Measurements from ENCODE around the gene TM9SF1. TPM values are rescaled to one million over a fixed set of nuclear protein-coding genes. Genes with fewer than 3 reads are reported as not detected.

The TM9SF1 gene
- total and polyA plus RNA-seq, 2 of the 13 experiments (the other 11 are each of a cell fraction or from before 2014, with no cell fraction given), result 83.2 to 110 TPM

- no peak for TF ChIP-seq E2F1 (CRISPR knock-in tag; IDR thresholded peaks at IDR 0.05)
- peak; percentile 98 for TF ChIP-seq MXD3 (CRISPR knock-in tag; IDR thresholded peaks at IDR 0.05)
- peak; percentile 40 for TF ChIP-seq SRF (IDR thresholded peaks at IDR 0.05; ENCODE audit: low read depth, low read length)
- peak; percentile 83; the same call in 1 of the 2 replicates for TF ChIP-seq ZNF800 (CRISPR knock-in tag; IDR thresholded peaks at IDR 0.05)
- TF ChIP-seq ZBTB2 (CRISPR knock-in tag; IDR thresholded peaks at IDR 0.05; ENCODE audit: low read depth), result no peak
- peak; percentile 61; the same call in 1 of the 2 replicates for TF ChIP-seq ZNF17 (CRISPR knock-in tag; IDR thresholded peaks at IDR 0.05)
- TF ChIP-seq ZNF207 (IDR thresholded peaks at IDR 0.05; ENCODE audit: borderline replicate concordance), result peak; percentile 78; the same call in 1 of the 2 replicates
- TF ChIP-seq SP2 (CRISPR knock-in tag; IDR thresholded peaks at IDR 0.05), result peak; percentile 51; the same call in 1 of the 2 replicates
- peak; percentile 99 for TF ChIP-seq ZNF605 (CRISPR knock-in tag; IDR thresholded peaks at IDR 0.05)
- TF ChIP-seq ZNF713 (CRISPR knock-in tag; IDR thresholded peaks at IDR 0.05), result peak; percentile 88; the same call in 1 of the 2 replicates
- TF ChIP-seq POLR2AphosphoS2 (IDR thresholded peaks at IDR 0.05; ENCODE audit: low read depth, low read length), result peak; percentile 79; the same call in 1 of the 2 replicates
- TF ChIP-seq PHF8 (CRISPR knock-in tag; IDR thresholded peaks at IDR 0.05), result peak; percentile 81
- peak; percentile 98 for TF ChIP-seq MED1 (CRISPR knock-in tag; IDR thresholded peaks at IDR 0.05)
- no peak for TF ChIP-seq PHB2 (IDR thresholded peaks at IDR 0.05; ENCODE audit: partially characterized antibody)
- TF ChIP-seq YY1 (IDR thresholded peaks at IDR 0.05; ENCODE audit: insufficient read depth, insufficient replicate concordance, low read depth, low read length), result peak; percentile 82
- peak; percentile 93; the same call in 1 of the 2 replicates for TF ChIP-seq ZFP82 (CRISPR knock-in tag; IDR thresholded peaks at IDR 0.05; ENCODE audit: borderline replicate concordance)
- peak; percentile 94 for TF ChIP-seq ZNF557 (CRISPR knock-in tag; IDR thresholded peaks at IDR 0.05)
- TF ChIP-seq RFXAP (CRISPR knock-in tag; IDR thresholded peaks at IDR 0.05; ENCODE audit: borderline replicate concordance), result peak; percentile 94; the same call in 1 of the 2 replicates
- TF ChIP-seq MAFG (CRISPR knock-in tag; IDR thresholded peaks at IDR 0.05), result no peak
- peak; percentile 98 for TF ChIP-seq ZNF878 (CRISPR knock-in tag; IDR thresholded peaks at IDR 0.05)
- TF ChIP-seq ZBTB39 (CRISPR knock-in tag; IDR thresholded peaks at IDR 0.05), result peak; percentile 17; the same call in 1 of the 2 replicates
- no peak for TF ChIP-seq ZNF333 (CRISPR knock-in tag; IDR thresholded peaks at IDR 0.05; ENCODE audit: borderline replicate concordance)
Observed at GRCh38 chr14:24160850-24161804, 34.1 kb downstream of the TM9SF1 start, which contains the start of gene IRF9 (continued).
